Peyer's patch (tissue), 4 donors: ENCODE results near the gene IQGAP2.

ENCODE experiments used
- POLR2A ChIP-seq, 2 donors: fragments of 450-650 bp; IDR thresholded peaks; one replicate each; pipeline ENCODE4 v1.5.1; 2017; ENCODE audit warnings: antibody characterized with exemption in 2 of 2, mild to moderate bottlenecking in 2 of 2, moderate library complexity in 2 of 2
- TF ChIP-seq, protein P1 (sequence below), 6 experiments: fragments of 450-650 bp in 4 of 6; fragments of 200-600 bp in 2 of 6; sonication (generic) in 1 of 6; IDR thresholded peaks; one replicate each; pipeline ENCODE4 v1.5.1; 2017 to 2019; ENCODE audit warnings: antibody characterized with exemption in 6 of 6, mild to moderate bottlenecking in 3 of 6, moderate library complexity in 1 of 6

DNA sequence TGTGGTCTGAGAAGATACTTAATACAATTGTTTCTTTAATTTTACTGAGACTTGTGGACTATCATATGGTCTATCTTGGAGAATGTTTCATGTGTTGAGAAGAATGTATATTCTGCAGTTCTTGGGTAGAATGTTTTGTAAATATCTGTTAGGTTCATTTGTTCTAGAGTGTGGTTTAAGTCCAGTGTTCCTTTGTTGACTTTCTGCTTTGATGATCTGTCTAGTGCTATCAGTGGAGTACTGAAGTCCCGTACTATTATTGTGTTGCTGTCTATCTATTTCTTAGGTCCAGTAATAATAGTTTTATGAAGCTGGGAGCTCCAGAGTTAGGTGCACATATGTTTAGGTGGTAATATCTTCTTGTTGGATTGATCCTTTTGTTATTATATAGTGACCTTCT, 36.1 kb downstream of the IQGAP2 start:
- TF ChIP-seq, protein P1, sequence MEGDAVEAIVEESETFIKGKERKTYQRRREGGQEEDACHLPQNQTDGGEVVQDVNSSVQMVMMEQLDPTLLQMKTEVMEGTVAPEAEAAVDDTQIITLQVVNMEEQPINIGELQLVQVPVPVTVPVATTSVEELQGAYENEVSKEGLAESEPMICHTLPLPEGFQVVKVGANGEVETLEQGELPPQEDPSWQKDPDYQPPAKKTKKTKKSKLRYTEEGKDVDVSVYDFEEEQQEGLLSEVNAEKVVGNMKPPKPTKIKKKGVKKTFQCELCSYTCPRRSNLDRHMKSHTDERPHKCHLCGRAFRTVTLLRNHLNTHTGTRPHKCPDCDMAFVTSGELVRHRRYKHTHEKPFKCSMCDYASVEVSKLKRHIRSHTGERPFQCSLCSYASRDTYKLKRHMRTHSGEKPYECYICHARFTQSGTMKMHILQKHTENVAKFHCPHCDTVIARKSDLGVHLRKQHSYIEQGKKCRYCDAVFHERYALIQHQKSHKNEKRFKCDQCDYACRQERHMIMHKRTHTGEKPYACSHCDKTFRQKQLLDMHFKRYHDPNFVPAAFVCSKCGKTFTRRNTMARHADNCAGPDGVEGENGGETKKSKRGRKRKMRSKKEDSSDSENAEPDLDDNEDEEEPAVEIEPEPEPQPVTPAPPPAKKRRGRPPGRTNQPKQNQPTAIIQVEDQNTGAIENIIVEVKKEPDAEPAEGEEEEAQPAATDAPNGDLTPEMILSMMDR (IDR thresholded peaks at IDR 0.05), result no peak
- no peak for TF ChIP-seq POLR2A (IDR thresholded peaks at IDR 0.05)
